Stimulated activated CD8-positive, alpha-beta memory T cell treated with anti-CD3 and anti-CD28 coated beads, Interleukin-7, amount 100 ng/mL, for 4 hours (primary cell): Measurements from ENCODE around the gene OAF.

Source experiments
- DNase-seq, 2 donors: peaks; one replicate each; pipeline ENCODE4 v3.0.0-alpha.2; 2020; ENCODE audit warnings: low read depth in 2 of 2

The OAF gene

GRCh38 chr11:120201653-120202052 is 9.2 kb upstream of the OAF start:
- no peak for DNase-seq

- DNase-seq, result no peak
Observed at GRCh38 chr11:120203626-120204025, 7.2 kb upstream of the OAF start.

GRCh38 chr11:120205596-120206161 is 5.2 kb upstream of the OAF start:
- no peak for DNase-seq

GRCh38 chr11:120207512-120207911 is 3.3 kb upstream of the OAF start:
- DNase-seq, result no peak

- DNase-seq, result no peak
Observed at GRCh38 chr11:120208001-120208441, 2.8 kb upstream of the OAF start.

GRCh38 chr11:120208777-120209176 is 2.1 kb upstream of the OAF start:
- no peak for DNase-seq

GRCh38 chr11:120209746-120210625 is 846 bp upstream of the OAF start:
- DNase-seq, result no peak

- DNase-seq, result no peak
Observed at GRCh38 chr11:120211522-120212258, 858 bp downstream of the OAF start.

- no peak for DNase-seq
Observed at GRCh38 chr11:120212259-120212878, 1.5 kb downstream of the OAF start.

- no peak for DNase-seq
Observed at GRCh38 chr11:120212926-120213325, 2.1 kb downstream of the OAF start.

GRCh38 chr11:120214581-120214980 is 3.7 kb downstream of the OAF start:
- no peak for DNase-seq

- no peak for DNase-seq
Observed at GRCh38 chr11:120215634-120216033, 4.8 kb downstream of the OAF start.

GRCh38 chr11:120216426-120217102 is 5.7 kb downstream of the OAF start:
- no peak for DNase-seq

GRCh38 chr11:120217526-120217925 is 6.7 kb downstream of the OAF start:
- DNase-seq, result no peak

- DNase-seq, result no peak
Observed at GRCh38 chr11:120217941-120218694, 7.3 kb downstream of the OAF start.

GRCh38 chr11:120218695-120219033 is 7.8 kb downstream of the OAF start:
- DNase-seq, result no peak

GRCh38 chr11:120219232-120219937 is 8.6 kb downstream of the OAF start:
- DNase-seq, result no peak

GRCh38 chr11:120219938-120220746 is 9.3 kb downstream of the OAF start:
- no peak for DNase-seq

- no peak for DNase-seq
Observed at GRCh38 chr11:120220747-120221037, 9.9 kb downstream of the OAF start.
